HepG2 (cell line): ENCODE data around the gene SMIM22. TPM values are rescaled to one million over a fixed set of nuclear protein-coding genes. Genes with fewer than 3 reads are reported as not detected.

Experiments used
- BRCA1 ChIP-seq: sonication (generic); formaldehyde crosslinking; IDR thresholded peaks from 2 replicates; pipeline ENCODE4 v1.4.0; 2020; ENCODE audit warnings: missing genetic modification reagents
- ELF3 ChIP-seq: IDR thresholded peaks from 2 replicates; pipeline ENCODE4 v1.6.1; 2016; ENCODE audit warnings: missing genetic modification reagents, missing compliant biosample characterization
- FOSL2 ChIP-seq: sonication (generic); formaldehyde crosslinking; IDR thresholded peaks from 2 replicates; pipeline ENCODE4 v1.4.0; 2020; ENCODE audit warnings: missing genetic modification reagents
- KLF15 ChIP-seq: sonication (generic); formaldehyde crosslinking; IDR thresholded peaks from 2 replicates; pipeline ENCODE4 v1.8.1; 2023; ENCODE audit warnings: borderline replicate concordance, mild to moderate bottlenecking, inconsistent platforms, missing genetic modification reagents, mixed read lengths
- KMT2A ChIP-seq: sonication (generic); formaldehyde crosslinking; IDR thresholded peaks from 2 replicates; pipeline ENCODE4 v1.4.0; 2020; ENCODE audit warnings: missing genetic modification reagents
- NFKBIZ ChIP-seq: IDR thresholded peaks from 2 replicates; pipeline ENCODE4 v1.6.1; 2018; ENCODE audit warnings: missing genetic modification reagents, missing compliant biosample characterization
- PAF1 ChIP-seq: IDR thresholded peaks from 2 replicates; pipeline ENCODE4 v1.6.1; 2016; ENCODE audit warnings: missing genetic modification reagents, missing compliant biosample characterization
- POLR2A ChIP-seq, 2 experiments: IDR thresholded peaks; 2 replicates each; pipeline ENCODE4 v1.6.1; 2011; ENCODE audit warnings: low read depth in 2 of 2, low read length in 2 of 2, mild to moderate bottlenecking in 1 of 2, moderate library complexity in 1 of 2; ENCODE audit not compliant: insufficient read depth in 1 of 2
- POLR2AphosphoS5 ChIP-seq: IDR thresholded peaks from 2 replicates; pipeline ENCODE4 v1.6.1; 2012; ENCODE audit warnings: low read depth, low read length
- RFXAP ChIP-seq: sonication (generic); formaldehyde crosslinking; IDR thresholded peaks from 2 replicates; pipeline ENCODE4 v1.4.0; 2020; ENCODE audit warnings: missing genetic modification reagents, borderline replicate concordance
- SALL1 ChIP-seq: sonication (generic); formaldehyde crosslinking; IDR thresholded peaks from 2 replicates; pipeline ENCODE4 v1.8.0; 2022; ENCODE audit warnings: mild to moderate bottlenecking, missing genetic modification reagents
- SMYD3 ChIP-seq: sonication (generic); formaldehyde crosslinking; IDR thresholded peaks from 2 replicates; pipeline ENCODE4 v1.8.1; 2023; ENCODE audit warnings: mild to moderate bottlenecking, missing genetic modification reagents
- SRY ChIP-seq: sonication (generic); formaldehyde crosslinking; IDR thresholded peaks from 2 replicates; pipeline ENCODE4 v1.8.0; 2022; ENCODE audit warnings: mild to moderate bottlenecking, missing genetic modification reagents
- SYNCRIP ChIP-seq: fragments of 200-400 bp; formaldehyde crosslinking; IDR thresholded peaks from 2 replicates; pipeline ENCODE4 v1.6.1; 2018; ENCODE audit warnings: mild to moderate bottlenecking, low read depth, low read length; ENCODE audit not compliant: insufficient read depth
- UBTF ChIP-seq: sonication (generic); formaldehyde crosslinking; IDR thresholded peaks from 2 replicates; pipeline ENCODE4 v1.4.0; 2020; ENCODE audit warnings: mild to moderate bottlenecking, missing genetic modification reagents
- ZFP82 ChIP-seq: sonication (generic); formaldehyde crosslinking; IDR thresholded peaks from 2 replicates; pipeline ENCODE4 v1.5.1; 2020; ENCODE audit warnings: mild to moderate bottlenecking, missing genetic modification reagents, borderline replicate concordance
- ZNF251 ChIP-seq: sonication (generic); formaldehyde crosslinking; IDR thresholded peaks from 2 replicates; pipeline ENCODE4 v1.9.0; 2021; ENCODE audit warnings: mild to moderate bottlenecking, missing genetic modification reagents
- ZNF264 ChIP-seq: sonication (generic); formaldehyde crosslinking; IDR thresholded peaks from 2 replicates; pipeline ENCODE4 v1.4.0; 2020; ENCODE audit warnings: missing genetic modification reagents
- ZNF333 ChIP-seq: sonication (generic); formaldehyde crosslinking; IDR thresholded peaks from 2 replicates; pipeline ENCODE4 v1.4.0; 2020; ENCODE audit warnings: mild to moderate bottlenecking, missing genetic modification reagents, borderline replicate concordance
- ZNF383 ChIP-seq: sonication (generic); formaldehyde crosslinking; IDR thresholded peaks from 2 replicates; pipeline ENCODE4 v1.4.0; 2020; ENCODE audit warnings: missing genetic modification reagents, mild to moderate bottlenecking, borderline replicate concordance
- ZNF589 ChIP-seq: sonication (generic); formaldehyde crosslinking; conservative IDR thresholded peaks from 2 replicates; pipeline ENCODE4 v1.8.0; 2022; ENCODE audit warnings: mild to moderate bottlenecking, moderate library complexity, missing genetic modification reagents
- ZNF703 ChIP-seq: sonication (generic); formaldehyde crosslinking; IDR thresholded peaks from 2 replicates; pipeline ENCODE4 v1.5.1; 2020; ENCODE audit warnings: missing genetic modification reagents, mild to moderate bottlenecking, moderate library complexity, borderline replicate concordance
- ZNF83 ChIP-seq: sonication (generic); formaldehyde crosslinking; IDR thresholded peaks from 2 replicates; pipeline ENCODE4 v1.4.0; 2020; ENCODE audit warnings: missing genetic modification reagents, mild to moderate bottlenecking, borderline replicate concordance
- ZSCAN9 ChIP-seq: IDR thresholded peaks from 2 replicates; pipeline ENCODE4 v1.6.1; 2016; ENCODE audit warnings: borderline replicate concordance
- polyA plus RNA-seq, 8 experiments: library from polyadenylated mRNA; depleted of rRNA in 3 of 8; stranded (reverse) in 7 of 8; unstranded in 1 of 8; fragments of >200 nt; fragmentation: Illumina TruSeq in 4 of 8; extraction: Trizol in 4 of 8; gene quantifications; 2 replicates each; pipeline versions ENCODE4 v1.2.1 to v1.2.3, GENCODE V29; 2011 to 2016; ENCODE audit warnings: low read depth in 4 of 8, missing spikeins in 1 of 8, mixed read lengths in 1 of 8; ENCODE audit not compliant: insufficient read depth in 1 of 8
- total RNA-seq, 5 experiments: library from RNA; depleted of rRNA; stranded (reverse); fragments of >200 nt; fragmentation: Illumina TruSeq; extraction: Trizol; gene quantifications; 2 replicates each; pipeline ENCODE4 v1.2.3, GENCODE V29; 2016; ENCODE audit warnings: low read depth in 1 of 5
- TF ChIP-seq, protein P1 (sequence below): sonication (generic); formaldehyde crosslinking; IDR thresholded peaks from 2 replicates; pipeline ENCODE4 v1.8.1; 2022; ENCODE audit warnings: low read depth, mild to moderate bottlenecking, missing genetic modification reagents
- TF ChIP-seq, protein P2 (sequence below): sonication (generic); formaldehyde crosslinking; IDR thresholded peaks from 2 replicates; pipeline ENCODE4 v1.8.0; 2022; ENCODE audit warnings: mild to moderate bottlenecking, missing genetic modification reagents, borderline replicate concordance

SMIM22 gene
- total and polyA plus RNA-seq, 2 of the 13 experiments (the other 11 are each of a cell fraction or from before 2014, with no cell fraction given): not detected

DNA sequence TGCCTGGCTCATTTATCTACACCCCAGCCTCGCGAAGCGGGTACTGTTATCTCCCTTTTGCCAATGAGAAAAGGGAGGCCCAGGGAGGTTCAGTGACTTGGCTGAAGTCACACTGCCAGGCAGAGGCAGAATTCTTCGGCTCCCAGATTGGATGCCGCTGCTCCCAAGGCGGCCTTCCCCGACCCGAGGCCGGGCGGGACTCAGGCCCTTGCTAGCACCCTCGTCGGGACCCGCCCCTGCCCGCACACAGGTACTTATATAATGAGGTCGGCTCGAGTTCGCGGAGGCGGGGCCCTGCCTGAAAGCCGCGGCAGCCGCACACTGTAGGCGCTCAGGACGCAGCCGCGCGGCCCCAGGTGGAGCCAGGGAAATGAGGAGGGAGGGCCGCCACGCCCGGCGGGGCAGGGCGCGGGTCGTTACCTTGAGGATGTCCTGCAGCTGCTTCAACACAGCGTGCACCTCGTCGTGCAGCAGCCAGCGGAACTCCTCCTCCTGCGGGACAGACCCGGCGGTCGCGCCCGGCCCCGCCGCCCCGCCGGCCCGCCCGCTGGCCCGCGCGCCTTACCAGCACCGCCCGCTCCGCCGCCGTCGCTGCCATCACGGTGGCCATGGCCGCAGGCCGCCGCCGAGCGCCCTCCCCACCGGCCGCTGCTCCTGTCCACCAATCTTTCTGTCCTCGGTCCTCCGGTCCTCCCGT lies 6.9 kb downstream of the SMIM22 start, which contains the start of gene ROGDI (continued):
- TF ChIP-seq ZNF383 (no peak), ZFP82 (CRISPR knock-in tag) (no peak; the same call in 1 of the 2 replicates), SYNCRIP (no peak), POLR2AphosphoS5 (peak; percentile 62; the same call in 1 of the 2 replicates), ZNF264 (CRISPR knock-in tag) (no peak), KMT2A (CRISPR knock-in tag) (peak; percentile 30; the same call in 1 of the 2 replicates), ZNF589 (CRISPR knock-in tag) (no peak), SMYD3 (CRISPR knock-in tag) (no peak), UBTF (CRISPR knock-in tag) (peak; percentile 61), ZSCAN9 (no peak), RFXAP (CRISPR knock-in tag) (no peak), PAF1 (CRISPR knock-in tag) (no peak), SRY (CRISPR knock-in tag) (peak; percentile 25; the same call in 1 of the 2 replicates), ZNF83 (no peak), ZNF333 (no peak), POLR2A (IDR thresholded peaks at IDR 0.05; ENCODE audit: insufficient read depth in 1 of 2, low read depth in 2 of 2, low read length in 2 of 2) (peak in 1 of 2 experiments; percentile 65; a peak in 3 of 4 replicates), NFKBIZ (CRISPR knock-in tag) (no peak), BRCA1 (CRISPR knock-in tag) (0 out of 2 replicates have a peak, but pooled peaks have one; percentile 48), FOSL2 (CRISPR knock-in tag) (no peak), KLF15 (CRISPR knock-in tag) (no peak), ZNF703 (CRISPR knock-in tag) (no peak), ZNF251 (CRISPR knock-in tag) (no peak), SALL1 (CRISPR knock-in tag) (peak; percentile 42; the same call in 1 of the 2 replicates), ELF3 (CRISPR knock-in tag) (peak; percentile 15; the same call in 1 of the 2 replicates)
- TF ChIP-seq, protein P1, sequence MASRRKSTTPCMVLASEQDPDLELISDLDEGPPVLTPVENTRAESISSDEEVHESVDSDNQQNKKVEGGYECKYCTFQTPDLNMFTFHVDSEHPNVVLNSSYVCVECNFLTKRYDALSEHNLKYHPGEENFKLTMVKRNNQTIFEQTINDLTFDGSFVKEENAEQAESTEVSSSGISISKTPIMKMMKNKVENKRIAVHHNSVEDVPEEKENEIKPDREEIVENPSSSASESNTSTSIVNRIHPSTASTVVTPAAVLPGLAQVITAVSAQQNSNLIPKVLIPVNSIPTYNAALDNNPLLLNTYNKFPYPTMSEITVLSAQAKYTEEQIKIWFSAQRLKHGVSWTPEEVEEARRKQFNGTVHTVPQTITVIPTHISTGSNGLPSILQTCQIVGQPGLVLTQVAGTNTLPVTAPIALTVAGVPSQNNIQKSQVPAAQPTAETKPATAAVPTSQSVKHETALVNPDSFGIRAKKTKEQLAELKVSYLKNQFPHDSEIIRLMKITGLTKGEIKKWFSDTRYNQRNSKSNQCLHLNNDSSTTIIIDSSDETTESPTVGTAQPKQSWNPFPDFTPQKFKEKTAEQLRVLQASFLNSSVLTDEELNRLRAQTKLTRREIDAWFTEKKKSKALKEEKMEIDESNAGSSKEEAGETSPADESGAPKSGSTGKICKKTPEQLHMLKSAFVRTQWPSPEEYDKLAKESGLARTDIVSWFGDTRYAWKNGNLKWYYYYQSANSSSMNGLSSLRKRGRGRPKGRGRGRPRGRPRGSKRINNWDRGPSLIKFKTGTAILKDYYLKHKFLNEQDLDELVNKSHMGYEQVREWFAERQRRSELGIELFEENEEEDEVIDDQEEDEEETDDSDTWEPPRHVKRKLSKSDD (CRISPR knock-in tag): no peak
- TF ChIP-seq, protein P2, sequence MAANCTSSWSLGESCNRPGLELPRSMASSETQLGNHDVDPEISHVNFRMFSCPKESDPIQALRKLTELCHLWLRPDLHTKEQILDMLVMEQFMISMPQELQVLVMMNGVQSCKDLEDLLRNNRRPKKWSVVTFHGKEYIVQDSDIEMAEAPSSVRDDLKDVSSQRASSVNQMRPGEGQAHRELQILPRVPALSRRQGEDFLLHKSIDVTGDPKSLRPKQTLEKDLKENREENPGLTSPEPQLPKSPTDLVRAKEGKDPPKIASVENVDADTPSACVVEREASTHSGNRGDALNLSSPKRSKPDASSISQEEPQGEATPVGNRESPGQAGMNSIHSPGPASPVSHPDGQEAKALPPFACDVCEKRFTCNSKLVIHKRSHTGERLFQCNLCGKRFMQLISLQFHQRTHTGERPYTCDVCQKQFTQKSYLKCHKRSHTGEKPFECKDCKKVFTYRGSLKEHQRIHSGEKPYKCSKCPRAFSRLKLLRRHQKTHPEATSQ (CRISPR knock-in tag): no peak
